Dendritic cell treated with granulocyte-macrophage colony-stimulating factor and Interleukin-4, amounts not matched to agents 40 ng/mL and 50 ng/mL, for 4 days (primary cell): ENCODE results near the gene TMEM163.
A peak's percentile ranks its signal among the peaks of the same experiment; 100 is the strongest.
"Not testable (repeated sequence)": the region's sequence is repeated elsewhere in the genome, so short reads cannot be mapped to it uniquely, and the experiment has no call there.

Experiments
- H3K27ac Mint-ChIP-seq: one replicate; pipeline ENCODE4 v1.8.0; 2022; ENCODE audit warnings: mild to moderate bottlenecking, mixed read lengths
- H3K27me3 Mint-ChIP-seq: one replicate; pipeline ENCODE4 v1.8.0; 2022; ENCODE audit warnings: mild to moderate bottlenecking, mixed read lengths
- H3K36me3 Mint-ChIP-seq: one replicate; pipeline ENCODE4 v1.8.0; 2022; ENCODE audit warnings: low read depth, mixed read lengths
- H3K4me1 Mint-ChIP-seq: one replicate; pipeline ENCODE4 v1.8.0; 2022; ENCODE audit warnings: low read depth, mixed read lengths
- H3K4me3 Mint-ChIP-seq: one replicate; pipeline ENCODE4 v1.8.0; 2022; ENCODE audit warnings: mild to moderate bottlenecking, moderate library complexity, mixed read lengths
- H3K9me3 Mint-ChIP-seq: one replicate; pipeline ENCODE4 v1.8.0; 2022; ENCODE audit warnings: mixed read lengths
- intact Hi-C: fragments of 100-400 bp; cut with micrococcal nuclease; formaldehyde crosslinking; loops from one replicate; pipeline ENCODE4 v1.15.0; 2022

Gene TMEM163

GRCh38 chr2:134738141-134738870, 19.5 kb upstream of the TMEM163 start:
- Mint-ChIP-seq H3K36me3 (no peaks in the 10 kb centered on the region), H3K9me3 (no peaks in the 10 kb centered on the region), H3K27me3 (peaks cover 20% of the 10 kb centered on the region), H3K27ac (peak overlapping the region; percentile 72), H3K4me3 (no peak overlapping the region), H3K4me1 (peaks cover 51% of the 10 kb centered on the region)
- intact Hi-C loops, result loop anchor here (10.0 kb wide), 1 partner anchor 176 kb away; the partner anchor contains the start of gene CCNT2

DNA sequence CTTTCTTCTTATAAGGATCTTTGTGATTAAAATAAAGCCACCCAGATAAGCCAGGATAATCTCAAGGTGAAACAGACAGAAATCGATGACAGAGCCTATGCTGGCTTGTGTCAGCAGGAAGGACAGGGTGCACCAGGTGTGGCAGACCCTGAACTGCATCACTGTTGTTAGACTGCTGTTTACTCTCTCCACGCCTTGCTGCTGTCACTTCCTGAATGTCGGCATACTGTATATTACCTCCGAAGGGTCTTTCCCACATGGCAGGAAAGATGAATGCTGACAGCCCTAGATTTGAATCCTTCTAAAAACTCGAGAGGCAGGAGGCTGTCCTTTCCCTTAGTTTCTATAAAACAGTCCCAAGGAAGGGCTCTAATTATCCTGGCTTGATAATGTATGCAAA, 18.9 kb upstream of the TMEM163 start:
- Mint-ChIP-seq H3K36me3 (no peaks in the 10 kb centered on the region), H3K4me1 (peaks cover 50% of the 10 kb centered on the region), H3K9me3 (no peaks in the 10 kb centered on the region), H3K27me3 (peaks cover 17% of the 10 kb centered on the region), H3K27ac (no peak overlapping the region), H3K4me3 (no peak overlapping the region)
- intact Hi-C loops, result loop anchor here (10.0 kb wide), 1 partner anchor 177 kb away; the partner anchor contains the start of gene CCNT2

- peaks cover 50% of the 10 kb centered on the region for H3K4me1 Mint-ChIP-seq
- H3K9me3 Mint-ChIP-seq, result no peaks in the 10 kb centered on the region
- no peak overlapping the region for H3K27ac Mint-ChIP-seq
- intact Hi-C loops, result loop anchor here (10.0 kb wide), 1 partner anchor 178 kb away; the partner anchor contains the start of gene CCNT2
- peaks cover 20% of the 10 kb centered on the region for H3K27me3 Mint-ChIP-seq
- no peaks in the 10 kb centered on the region for H3K36me3 Mint-ChIP-seq
- H3K4me3 Mint-ChIP-seq, result no peak overlapping the region
Observed at GRCh38 chr2:134736167-134736880, 17.5 kb upstream of the TMEM163 start.

DNA sequence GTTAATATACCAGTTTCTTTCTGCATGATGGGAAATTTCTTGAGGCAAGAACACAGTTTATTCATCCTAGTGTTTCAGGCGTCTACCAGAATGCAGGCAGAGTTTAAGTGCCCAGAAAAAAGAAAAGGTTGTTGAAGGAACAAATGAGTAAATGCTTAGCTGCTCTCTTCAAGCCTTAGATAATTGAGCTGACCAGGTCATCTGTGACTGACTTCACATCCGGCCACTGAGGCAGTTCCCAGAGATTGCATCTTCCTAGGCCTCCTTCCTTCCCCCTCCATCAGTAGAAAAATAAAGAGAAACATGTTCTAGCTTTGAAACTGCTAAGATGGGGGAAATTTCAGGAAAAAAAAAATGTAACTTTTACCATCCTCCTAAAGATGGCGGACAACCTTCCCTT, 9.4 kb upstream of the TMEM163 start:
- intact Hi-C loops, result no loop called here
- Mint-ChIP-seq H3K4me1 (no peaks in the 10 kb centered on the region), H3K4me3 (no peak overlapping the region), H3K27me3 (peaks cover 28% of the 10 kb centered on the region), H3K36me3 (no peaks in the 10 kb centered on the region), H3K9me3 (no peaks in the 10 kb centered on the region), H3K27ac (no peak overlapping the region)

DNA sequence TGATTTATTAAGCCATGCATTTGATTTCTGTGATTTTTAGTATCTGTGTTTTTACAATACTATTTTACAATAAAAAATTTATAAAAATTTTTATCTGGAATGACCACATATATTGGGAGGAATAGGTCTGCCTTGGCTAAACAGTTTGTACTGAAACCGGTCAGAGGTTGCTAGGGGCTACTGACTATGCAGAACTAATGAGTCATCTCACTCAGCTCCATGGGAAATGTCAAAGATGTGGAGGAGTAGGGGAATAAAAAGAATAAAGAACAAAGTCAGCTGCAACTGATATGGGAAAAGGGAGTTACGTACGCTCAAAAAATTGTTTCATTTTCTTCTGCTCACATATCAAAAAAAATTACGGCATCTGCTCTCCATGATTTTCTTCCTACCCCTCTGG, 8.6 kb upstream of the TMEM163 start:
- Mint-ChIP-seq H3K9me3 (no peaks in the 10 kb centered on the region), H3K36me3 (no peaks in the 10 kb centered on the region), H3K27ac (no peak overlapping the region), H3K4me3 (no peak overlapping the region), H3K4me1 (no peaks in the 10 kb centered on the region), H3K27me3 (peaks cover 34% of the 10 kb centered on the region)
- intact Hi-C loops, result no loop called here

DNA sequence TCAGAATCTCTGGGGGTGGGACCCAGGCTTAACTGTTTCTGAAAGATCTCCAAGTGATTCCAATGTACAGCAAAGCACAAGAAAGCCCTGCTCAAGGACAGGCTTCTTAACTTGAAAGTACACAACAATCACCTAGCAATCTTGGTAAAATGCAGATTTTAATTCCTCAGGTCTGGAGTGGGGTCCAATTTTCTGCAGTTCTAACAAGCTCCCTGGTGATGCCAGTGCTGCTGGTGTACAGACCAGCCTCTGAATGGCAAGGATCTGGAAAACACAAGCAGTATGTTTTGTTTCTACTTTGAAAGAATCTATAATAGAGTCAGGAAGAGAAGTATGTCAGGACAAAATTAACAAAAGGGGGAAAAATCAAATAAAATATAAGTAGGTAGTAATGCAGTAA, 7.8 kb upstream of the TMEM163 start:
- no peaks in the 10 kb centered on the region for H3K4me1 Mint-ChIP-seq
- H3K9me3 Mint-ChIP-seq, result no peaks in the 10 kb centered on the region
- H3K36me3 Mint-ChIP-seq, result no peaks in the 10 kb centered on the region
- peaks cover 42% of the 10 kb centered on the region for H3K27me3 Mint-ChIP-seq
- intact Hi-C loops, result no loop called here
- H3K4me3 Mint-ChIP-seq, result no peak overlapping the region
- no peak overlapping the region for H3K27ac Mint-ChIP-seq

DNA sequence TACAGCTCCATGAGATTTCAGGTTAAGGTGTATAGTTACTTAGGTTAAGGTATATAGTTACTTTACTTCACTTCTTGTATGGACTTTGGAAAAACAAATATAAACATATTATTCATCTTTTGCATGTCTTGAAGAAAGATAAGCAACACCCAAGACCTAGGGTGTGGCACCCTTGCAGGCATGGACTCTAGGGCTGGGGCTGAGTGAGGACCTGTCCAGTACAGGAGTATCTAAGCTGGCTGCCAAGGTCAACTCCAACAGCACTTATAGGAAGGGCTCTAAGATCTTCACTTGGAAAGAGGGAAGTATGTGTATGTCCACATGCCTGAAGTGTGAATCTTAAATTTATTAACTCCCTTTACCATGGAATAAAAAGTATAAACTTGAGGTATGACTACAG, 7.1 kb upstream of the TMEM163 start:
- Mint-ChIP-seq H3K27me3 (peaks cover 46% of the 10 kb centered on the region), H3K36me3 (no peaks in the 10 kb centered on the region), H3K4me3 (no peak overlapping the region), H3K4me1 (no peaks in the 10 kb centered on the region), H3K27ac (no peak overlapping the region), H3K9me3 (no peaks in the 10 kb centered on the region)
- intact Hi-C loops, result no loop called here

- intact Hi-C loops, result no loop called here
- no peaks in the 10 kb centered on the region for H3K36me3 Mint-ChIP-seq
- H3K9me3 Mint-ChIP-seq, result no peaks in the 10 kb centered on the region
- H3K27ac Mint-ChIP-seq, result no peak overlapping the region
- H3K4me3 Mint-ChIP-seq, result no peak overlapping the region
- peaks cover 60% of the 10 kb centered on the region for H3K27me3 Mint-ChIP-seq
- H3K4me1 Mint-ChIP-seq, result peaks cover 5% of the 10 kb centered on the region
Observed at GRCh38 chr2:134724341-134724740, 5.5 kb upstream of the TMEM163 start.

DNA sequence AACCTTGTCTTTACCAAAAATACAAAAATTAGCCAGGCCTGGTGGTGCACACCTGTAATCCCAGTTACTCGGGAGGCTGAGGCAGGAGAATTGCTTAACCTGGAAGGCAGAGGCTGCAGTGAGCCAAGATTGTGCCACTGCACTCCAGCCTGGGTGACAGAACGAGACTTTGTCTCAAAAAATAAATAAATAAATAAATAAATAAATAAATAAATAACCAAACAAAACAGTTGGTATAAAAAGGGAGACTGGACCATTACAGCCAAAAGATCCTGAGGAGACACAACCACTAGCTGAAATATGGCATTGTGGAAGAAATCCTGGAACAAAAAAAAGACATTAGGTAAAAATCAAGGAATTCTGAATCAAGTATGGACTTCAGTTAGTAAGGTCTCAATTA, 4.9 kb upstream of the TMEM163 start:
- H3K27ac Mint-ChIP-seq, H3K9me3 Mint-ChIP-seq, H3K36me3 Mint-ChIP-seq, H3K4me3 Mint-ChIP-seq, H3K4me1 Mint-ChIP-seq, intact Hi-C loops: not testable (repeated sequence)
- H3K27me3 Mint-ChIP-seq, result peaks cover 63% of the 10 kb centered on the region

- intact Hi-C loops, result no loop called here
- H3K36me3 Mint-ChIP-seq, result no peaks in the 10 kb centered on the region
- H3K4me1 Mint-ChIP-seq, result peaks cover 13% of the 10 kb centered on the region
- no peak overlapping the region for H3K27ac Mint-ChIP-seq
- peaks cover 66% of the 10 kb centered on the region for H3K27me3 Mint-ChIP-seq
- no peaks in the 10 kb centered on the region for H3K9me3 Mint-ChIP-seq
- no peak overlapping the region for H3K4me3 Mint-ChIP-seq
Observed at GRCh38 chr2:134722728-134723127, 3.9 kb upstream of the TMEM163 start.

GRCh38 chr2:134721596-134721995, 2.8 kb upstream of the TMEM163 start:
- no peaks in the 10 kb centered on the region for H3K36me3 Mint-ChIP-seq
- H3K9me3 Mint-ChIP-seq, result no peaks in the 10 kb centered on the region
- no peak overlapping the region for H3K4me3 Mint-ChIP-seq
- H3K4me1 Mint-ChIP-seq, result peaks cover 19% of the 10 kb centered on the region
- intact Hi-C loops, result no loop called here
- H3K27me3 Mint-ChIP-seq, result peaks cover 71% of the 10 kb centered on the region
- H3K27ac Mint-ChIP-seq, result no peak overlapping the region

GRCh38 chr2:134718023-134718816, 580 bp downstream of the TMEM163 start:
- H3K36me3 Mint-ChIP-seq, result no peaks in the 10 kb centered on the region
- H3K27me3 Mint-ChIP-seq, result peaks cover 87% of the 10 kb centered on the region
- peaks cover 34% of the 10 kb centered on the region for H3K4me1 Mint-ChIP-seq
- H3K9me3 Mint-ChIP-seq, result no peaks in the 10 kb centered on the region
- intact Hi-C loops, result loop anchor here (10.0 kb wide), 1 partner anchor 67 kb away; no protein-coding TSS in a partner anchor
- H3K27ac Mint-ChIP-seq, result peak overlapping the region; percentile 45
- peak overlapping the region; percentile 82 for H3K4me3 Mint-ChIP-seq

DNA sequence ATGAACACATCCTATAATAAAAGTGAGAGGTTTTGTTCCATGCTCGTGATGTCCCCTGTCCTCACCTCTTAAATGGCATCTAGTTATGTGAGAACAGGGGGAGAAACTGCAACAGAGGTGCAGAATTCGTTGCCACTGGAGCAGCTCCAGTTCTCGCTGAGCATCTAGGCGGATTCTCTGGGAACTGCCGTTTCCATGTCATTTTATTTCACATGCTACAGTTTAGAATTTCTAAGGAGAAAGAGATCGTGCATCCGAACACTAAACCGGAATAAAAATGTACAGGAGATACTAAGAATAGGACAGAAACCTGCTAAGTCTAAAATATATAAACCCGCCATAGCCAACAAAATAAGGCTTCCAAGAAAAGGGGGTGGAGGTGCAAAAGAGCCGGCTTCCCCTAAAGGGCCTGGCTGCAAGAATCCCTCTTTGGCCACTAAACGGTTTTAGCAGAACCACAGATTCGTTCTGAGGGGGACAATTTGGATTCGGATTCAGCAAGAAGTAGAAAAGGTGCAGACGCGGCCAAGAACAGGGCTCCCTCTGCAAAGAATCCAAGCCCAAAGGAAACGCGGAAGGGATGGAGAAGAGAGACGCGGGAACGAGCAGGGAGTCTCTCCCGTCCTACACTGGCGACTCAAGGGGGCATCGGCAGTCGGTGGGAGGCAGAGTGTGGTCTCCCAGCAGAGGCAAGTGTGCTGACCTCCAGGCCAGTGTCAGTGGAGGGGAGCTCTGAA, 1.3 kb downstream of the TMEM163 start:
- intact Hi-C loops, result loop anchor here (10.0 kb wide), 1 partner anchor 67 kb away; no protein-coding TSS in a partner anchor
- no peaks in the 10 kb centered on the region for H3K9me3 Mint-ChIP-seq
- no peak overlapping the region for H3K27ac Mint-ChIP-seq
- peak overlapping the region; percentile 36 for H3K4me3 Mint-ChIP-seq
- peaks cover 41% of the 10 kb centered on the region for H3K4me1 Mint-ChIP-seq
- no peaks in the 10 kb centered on the region for H3K36me3 Mint-ChIP-seq
- peaks cover 84% of the 10 kb centered on the region for H3K27me3 Mint-ChIP-seq
